Midbrain (tissue), 1 donor: ENCODE measurements around the gene MAST2.
"Not testable (repeated sequence)": the region's sequence is repeated elsewhere in the genome, so short reads cannot be mapped to it uniquely, and the experiment has no call there.

Experiments used
- DNase-seq: peaks from one replicate; lab custom pipeline; 2025; lab: John Stamatoyannopoulos, UW

Gene MAST2

GRCh38 chr1:45814776-45815175, 11.4 kb downstream of the MAST2 start:
- DNase-seq = no peak

DNA sequence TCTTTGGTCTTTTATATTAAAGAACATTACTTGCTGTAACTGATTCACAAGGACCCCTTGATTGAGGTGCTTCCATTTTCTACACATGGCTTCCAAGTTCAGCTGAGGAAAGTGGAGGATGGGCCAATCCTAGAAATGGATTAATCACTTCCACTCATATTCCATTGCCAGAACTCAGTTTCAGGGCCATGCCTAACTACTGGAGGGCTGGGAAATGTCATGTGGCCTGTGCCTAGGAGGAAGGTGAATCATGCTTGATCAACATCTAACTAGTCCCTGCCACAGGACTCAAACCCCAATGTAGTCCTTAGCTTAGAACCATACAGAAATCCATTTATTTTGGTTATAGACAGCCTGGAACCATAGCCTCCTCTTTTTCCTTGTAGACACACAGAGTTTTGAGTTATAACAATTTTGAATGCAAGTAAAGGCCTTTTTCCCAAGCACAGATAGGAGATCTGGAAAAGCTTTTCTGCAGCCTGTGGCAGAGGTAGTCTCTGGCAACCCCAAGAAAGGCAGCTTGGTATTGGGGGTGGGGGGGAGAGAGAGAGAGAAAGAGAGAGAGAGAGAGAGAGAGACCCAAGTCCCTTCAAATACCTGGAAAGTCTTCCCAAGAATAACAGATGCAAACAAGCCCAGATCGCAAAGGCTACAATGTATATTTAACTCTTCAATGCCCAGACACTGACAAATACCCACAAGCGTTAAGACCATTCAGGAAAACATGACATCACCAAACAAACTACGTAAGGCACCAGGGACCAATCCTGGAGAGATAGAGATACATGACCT, 12.5 kb downstream of the MAST2 start:
- DNase-seq = no peak

GRCh38 chr1:45820173-45820572, 16.8 kb downstream of the MAST2 start:
- DNase-seq = no peak

GRCh38 chr1:45820788-45821187, 17.4 kb downstream of the MAST2 start:
- DNase-seq = no peak

- no peak for DNase-seq
Measured at GRCh38 chr1:45822644-45823043, 19.2 kb downstream of the MAST2 start.

DNA sequence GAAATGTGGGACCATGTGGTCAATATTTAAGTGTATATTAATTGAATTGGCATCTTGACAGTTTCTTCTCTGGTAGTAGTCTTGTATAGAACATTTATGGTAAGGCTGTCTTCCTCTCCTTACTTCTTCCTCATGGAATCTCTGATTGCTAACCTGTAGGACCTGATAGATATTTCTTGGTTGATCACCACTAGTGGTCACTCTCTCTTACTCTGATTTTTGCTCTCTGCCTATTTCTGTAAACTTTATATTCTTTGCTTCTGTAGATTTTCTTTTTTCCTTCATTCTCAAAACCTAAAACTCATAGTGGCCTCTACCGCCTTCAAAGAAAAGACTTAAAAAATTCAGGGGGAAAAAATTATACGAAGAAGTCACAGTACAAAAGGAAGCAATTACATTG, 21.2 kb downstream of the MAST2 start:
- no peak for DNase-seq

DNA sequence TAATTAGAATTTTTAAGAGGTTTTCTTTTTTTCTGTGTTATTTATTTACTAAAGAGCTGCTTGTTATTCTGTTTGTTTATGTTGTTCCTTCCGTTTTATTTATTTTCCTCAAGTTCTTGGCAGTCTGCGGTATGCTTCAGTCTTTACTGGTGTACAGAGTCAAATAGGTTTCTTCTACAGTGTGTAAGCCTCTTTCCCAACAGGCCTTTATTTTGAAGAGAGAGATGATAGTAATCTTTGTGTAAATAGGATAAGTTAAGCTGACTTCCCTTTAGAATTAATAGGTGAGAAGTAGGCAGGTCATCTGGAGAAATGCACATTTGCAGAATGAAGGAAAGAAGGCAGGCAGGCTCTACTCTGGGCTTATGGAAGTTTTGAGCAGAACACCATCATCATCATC, 23.8 kb downstream of the MAST2 start:
- no peak for DNase-seq

DNA sequence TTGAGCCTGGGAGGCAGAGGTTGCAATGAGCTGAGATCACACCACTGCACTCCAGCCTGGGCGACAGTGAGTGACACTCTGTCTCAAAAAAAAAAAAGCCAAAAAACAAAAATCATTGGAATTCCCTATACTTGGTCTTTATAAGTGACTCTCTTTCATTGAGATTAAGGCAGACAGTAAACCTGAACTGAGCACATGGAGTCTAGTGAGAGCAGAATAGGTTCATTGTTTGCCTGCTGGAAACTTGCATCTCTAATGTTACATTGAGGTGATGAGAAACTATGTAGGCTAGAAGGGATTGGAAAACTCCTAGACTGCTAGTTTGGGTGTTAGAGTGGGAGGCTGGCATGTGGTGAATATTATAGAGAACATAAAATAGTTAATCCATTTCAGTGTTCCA, 25.4 kb downstream of the MAST2 start:
- DNase-seq = no peak

- DNase-seq = no peak
Measured at GRCh38 chr1:45833361-45833760, 29.9 kb downstream of the MAST2 start.

GRCh38 chr1:45834689-45835088, 31.3 kb downstream of the MAST2 start:
- DNase-seq = no peak

- DNase-seq = no peak
Measured at GRCh38 chr1:45836451-45836850, 33.0 kb downstream of the MAST2 start.

DNA sequence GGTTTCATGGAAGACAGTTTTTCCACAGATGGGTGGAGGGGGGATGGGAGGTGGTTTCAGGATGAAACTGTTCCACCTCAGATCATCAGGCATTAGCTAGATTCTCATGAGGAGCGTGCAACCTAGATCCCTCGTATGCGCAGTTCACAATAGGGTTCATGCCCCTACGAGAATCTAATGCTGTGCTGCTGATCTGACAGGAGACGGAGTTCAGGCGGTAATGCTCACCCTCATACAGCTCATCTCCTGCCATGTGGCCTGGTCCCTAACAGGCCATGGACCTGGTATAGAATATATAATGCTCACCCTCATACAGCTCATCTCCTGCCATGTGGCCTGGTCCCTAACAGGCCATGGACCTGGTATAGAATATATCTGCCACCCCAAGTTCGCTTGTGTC, 33.4 kb downstream of the MAST2 start:
- not testable (repeated sequence) for DNase-seq

DNA sequence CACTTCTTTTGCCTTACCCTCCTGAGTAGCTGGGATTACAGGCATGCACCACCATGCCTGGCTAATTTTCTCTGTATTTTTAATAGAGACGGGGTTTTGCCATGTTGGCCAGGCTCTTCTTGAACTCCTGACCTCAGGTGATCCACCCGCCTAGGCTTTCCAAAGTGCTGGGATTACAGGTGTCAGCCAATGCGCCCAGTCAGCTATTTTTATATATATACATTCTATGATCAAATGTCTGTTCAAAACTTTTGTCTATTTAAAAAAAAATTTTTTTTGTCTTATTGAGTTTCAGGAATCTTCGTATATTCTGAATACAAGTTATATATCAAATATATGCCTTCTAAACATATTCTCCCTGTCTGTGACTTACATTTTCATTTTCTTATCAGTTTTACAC, 34.9 kb downstream of the MAST2 start:
- DNase-seq = not testable (repeated sequence)

- DNase-seq = no peak
Measured at GRCh38 chr1:45840704-45841103, 37.3 kb downstream of the MAST2 start.

GRCh38 chr1:45842786-45843185, 39.4 kb downstream of the MAST2 start:
- DNase-seq = no peak

DNA sequence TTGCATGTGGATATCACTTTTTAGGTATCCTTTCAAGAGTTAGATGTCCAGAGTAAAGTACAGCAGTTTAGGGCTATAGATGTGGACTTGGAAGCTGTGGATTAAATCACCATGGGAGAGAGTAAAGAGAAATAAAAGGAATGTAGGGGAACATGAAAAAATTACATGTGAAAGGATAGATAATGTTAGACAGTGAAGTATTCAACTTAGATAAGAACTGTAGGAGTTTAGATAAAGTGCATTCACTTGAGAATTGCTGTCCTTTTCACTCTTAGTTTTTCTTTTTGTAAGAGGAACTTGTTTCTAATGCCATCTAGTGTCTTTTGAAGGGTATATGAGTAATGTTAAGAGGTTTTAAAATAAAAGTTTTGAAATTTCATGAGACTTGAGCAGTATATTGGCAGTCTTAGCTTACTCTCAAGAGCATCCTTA, 40.1 kb downstream of the MAST2 start:
- no peak for DNase-seq

DNA sequence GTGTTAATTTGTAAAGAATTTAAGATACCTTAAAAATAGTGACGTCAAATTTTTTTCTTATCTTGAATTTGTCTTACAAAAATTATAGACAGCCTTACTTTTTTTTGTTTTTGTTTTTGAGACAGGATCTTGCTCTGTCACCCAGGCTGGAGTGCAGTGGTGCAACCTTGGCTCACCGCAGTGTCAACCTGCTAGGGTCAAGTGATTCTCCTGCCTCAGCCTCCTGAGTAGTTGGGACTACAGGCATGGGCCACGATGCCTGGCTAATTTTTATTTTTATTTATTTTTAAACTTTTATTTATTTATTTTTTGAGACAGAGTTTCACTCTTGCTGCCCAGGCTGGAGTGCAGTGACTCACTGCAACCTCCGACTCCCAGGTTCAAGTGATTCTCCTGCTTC, 40.6 kb downstream of the MAST2 start:
- not testable (repeated sequence) for DNase-seq

DNA sequence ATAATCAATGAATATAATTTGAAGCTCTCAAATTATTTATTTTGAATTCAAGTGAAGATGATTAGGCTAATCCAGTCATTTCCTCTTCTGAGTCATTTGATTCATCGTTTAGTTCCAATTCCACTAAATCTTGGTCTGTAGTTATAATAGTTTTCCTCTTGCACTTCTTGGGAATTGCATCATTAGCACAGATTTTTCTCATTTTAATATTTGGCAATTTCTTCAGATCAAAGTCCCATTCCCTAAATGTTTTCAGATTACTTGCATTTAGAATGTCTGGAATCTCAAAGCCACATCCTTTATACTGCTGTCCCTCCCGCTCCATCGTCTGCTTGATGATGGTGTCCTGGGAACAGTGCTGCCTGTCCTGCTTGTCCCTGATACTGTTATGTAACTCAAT, 43.5 kb downstream of the MAST2 start:
- DNase-seq = no peak

DNA sequence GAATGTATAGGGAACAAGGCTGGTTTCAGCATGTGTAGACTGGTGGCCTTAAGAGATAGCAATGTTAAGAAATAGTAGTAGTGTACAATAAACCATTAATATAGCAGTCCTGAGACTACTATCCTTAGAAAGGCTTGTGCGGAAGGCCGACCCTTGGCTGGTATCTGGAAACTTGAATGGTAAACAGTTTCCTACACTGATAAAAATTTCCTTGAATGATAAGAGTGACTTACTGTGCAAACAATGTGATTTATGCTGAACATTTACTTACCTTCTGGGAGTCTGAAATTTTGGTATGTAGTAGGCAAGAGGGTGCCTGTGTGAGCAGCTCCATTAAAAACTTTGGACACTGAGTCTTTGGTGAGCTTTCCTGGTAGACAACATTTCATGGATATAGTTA, 44.7 kb downstream of the MAST2 start:
- DNase-seq = no peak

GRCh38 chr1:45848714-45849113, 45.3 kb downstream of the MAST2 start:
- no peak for DNase-seq

DNA sequence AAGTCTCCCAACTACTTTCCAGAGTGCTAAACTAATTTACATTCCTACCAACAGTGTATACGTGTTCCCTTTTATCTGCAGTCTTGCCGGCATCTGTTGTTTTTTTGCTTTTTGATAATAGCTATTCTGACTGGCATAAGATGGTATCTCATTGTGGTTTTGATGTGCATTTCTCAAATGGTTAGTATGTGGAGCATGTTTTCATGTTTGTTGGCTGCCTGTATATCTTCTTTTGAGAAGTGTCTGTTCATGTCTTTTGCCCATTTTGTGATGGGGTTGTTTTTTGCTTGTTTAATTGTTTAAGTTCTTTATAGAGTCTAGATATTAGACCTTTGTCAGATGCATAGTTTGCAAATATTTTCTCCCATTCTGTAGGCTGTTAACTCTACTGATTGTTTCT, 46.6 kb downstream of the MAST2 start:
- DNase-seq = no peak

DNA sequence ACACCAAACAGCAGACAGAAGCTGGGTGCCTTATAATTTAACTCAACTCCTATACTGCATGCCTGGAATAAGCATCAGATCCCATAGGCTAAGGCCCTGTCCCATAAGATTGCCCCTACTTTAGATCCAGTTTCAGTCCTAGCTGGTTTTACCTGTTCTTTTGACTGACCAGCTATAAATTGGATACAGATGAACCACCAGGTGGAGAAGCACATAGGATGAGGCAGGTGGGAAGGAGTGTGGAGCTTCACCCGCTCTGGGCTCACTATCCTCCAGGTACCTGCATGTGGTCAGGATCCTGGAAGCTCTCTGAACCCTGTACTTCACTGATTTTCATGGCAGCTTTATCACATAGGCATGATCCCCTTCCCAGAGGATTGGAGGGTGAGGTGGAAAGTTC, 51.3 kb downstream of the MAST2 start:
- no peak for DNase-seq

- DNase-seq = no peak
Measured at GRCh38 chr1:45857101-45857700, 53.8 kb downstream of the MAST2 start.
